RWPE2 (cell line): ENCODE data around the gene NRG3.

Experiments used
- ATAC-seq: fragments of 200-7000 bp; cut with Tn5 transposase; 3 replicates; pipeline ENCODE4 v1.9.1; 2021; ENCODE audit warnings: low read depth
- DNase-seq: peaks from one replicate; pipeline ENCODE4 v3.0.0-alpha.2; 2020; ENCODE audit warnings: low spot score
- H3K27ac ChIP-seq: fragments of 450-650 bp; 2 replicates; pipeline ENCODE4 v1.5.1; 2017; ENCODE audit warnings: mild to moderate bottlenecking; ENCODE audit not compliant: poor library complexity, severe bottlenecking
- H3K27me3 ChIP-seq: fragments of 250-450 bp; sonication (Bioruptor Pico); 2 replicates; pipeline ENCODE4 v1.5.1; 2021; ENCODE audit warnings: mild to moderate bottlenecking, moderate library complexity; ENCODE audit not compliant: insufficient read depth, poor library complexity, severe bottlenecking
- H3K36me3 ChIP-seq: fragments of 250-450 bp; sonication (Bioruptor Pico); 2 replicates; pipeline ENCODE4 v1.5.1; 2020; ENCODE audit warnings: low read depth, mild to moderate bottlenecking, moderate library complexity
- H3K4me1 ChIP-seq: fragments of 250-450 bp; sonication (Bioruptor Pico); 2 replicates; pipeline ENCODE4 v1.5.1; 2021; ENCODE audit warnings: mild to moderate bottlenecking, moderate library complexity; ENCODE audit not compliant: insufficient read depth, poor library complexity, severe bottlenecking
- H3K4me3 ChIP-seq: fragments of 250-450 bp; sonication (Bioruptor Pico); 2 replicates; pipeline ENCODE4 v1.5.1; 2021; ENCODE audit warnings: mild to moderate bottlenecking, moderate library complexity; ENCODE audit not compliant: severe bottlenecking
- H3K9me3 ChIP-seq: fragments of 250-450 bp; sonication (Bioruptor Pico); 2 replicates; pipeline ENCODE4 v1.5.1; 2021; ENCODE audit warnings: mild to moderate bottlenecking, moderate library complexity; ENCODE audit not compliant: severe bottlenecking
- CTCF ChIP-seq: fragments of 450-650 bp; IDR thresholded peaks from one replicate; pipeline ENCODE4 v1.5.1; 2017; ENCODE audit warnings: mild to moderate bottlenecking, moderate library complexity; ENCODE audit not compliant: poor library complexity, severe bottlenecking

The NRG3 gene

GRCh38 chr10:82020999-82021398, 146.0 kb downstream of the NRG3 start:
- no peaks in the 10 kb centered on the region for H3K36me3 ChIP-seq
- ATAC-seq = no peak
- H3K27ac ChIP-seq = no peak overlapping the region
- no peak for DNase-seq
- H3K4me1 ChIP-seq = no peaks in the 10 kb centered on the region
- TF ChIP-seq CTCF = no peak
- H3K4me3 ChIP-seq = no peak overlapping the region
- H3K27me3 ChIP-seq = no peaks in the 10 kb centered on the region
- no peaks in the 10 kb centered on the region for H3K9me3 ChIP-seq

GRCh38 chr10:82027711-82028110, 152.7 kb downstream of the NRG3 start:
- no peak for DNase-seq
- Histone ChIP-seq H3K36me3 (no peaks in the 10 kb centered on the region), H3K4me1 (no peaks in the 10 kb centered on the region), H3K9me3 (no peaks in the 10 kb centered on the region), H3K27me3 (no peaks in the 10 kb centered on the region), H3K4me3 (no peak overlapping the region), H3K27ac (no peak overlapping the region)
- ATAC-seq = no peak
- no peak for TF ChIP-seq CTCF

- Histone ChIP-seq H3K27me3 (no peaks in the 10 kb centered on the region), H3K4me1 (no peaks in the 10 kb centered on the region), H3K9me3 (no peaks in the 10 kb centered on the region), H3K27ac (no peak overlapping the region), H3K36me3 (no peaks in the 10 kb centered on the region), H3K4me3 (no peak overlapping the region)
- TF ChIP-seq CTCF = no peak
- ATAC-seq (no peak), DNase-seq (no peak)
Measured at GRCh38 chr10:82037076-82037475, 162.1 kb downstream of the NRG3 start.

GRCh38 chr10:82038587-82038986, 163.6 kb downstream of the NRG3 start:
- H3K4me1 ChIP-seq = no peaks in the 10 kb centered on the region

GRCh38 chr10:82040336-82040735, 165.3 kb downstream of the NRG3 start:
- Histone ChIP-seq H3K27ac (no peak overlapping the region), H3K4me3 (no peak overlapping the region), H3K36me3 (no peaks in the 10 kb centered on the region), H3K4me1 (no peaks in the 10 kb centered on the region), H3K9me3 (no peaks in the 10 kb centered on the region), H3K27me3 (no peaks in the 10 kb centered on the region)
- no peak for DNase-seq
- no peak for ATAC-seq
- TF ChIP-seq CTCF = no peak

More at GRCh38 chr10:82038587-82038986, 163.6 kb downstream of the NRG3 start:
- Histone ChIP-seq H3K27me3 (no peaks in the 10 kb centered on the region), H3K9me3 (no peaks in the 10 kb centered on the region), H3K27ac (no peak overlapping the region), H3K4me3 (no peak overlapping the region), H3K36me3 (no peaks in the 10 kb centered on the region)
- no peak for DNase-seq
- TF ChIP-seq CTCF = no peak
- ATAC-seq = no peak
